Neutrophil (primary cell): ENCODE results near the gene PPARG.

Experiments used
- H3K27ac ChIP-seq: fragments of 200-600 bp; sonication (generic); 2 replicates; pipeline ENCODE4 v1.5.1; 2016; ENCODE audit warnings: mild to moderate bottlenecking, moderate library complexity
- H3K27me3 ChIP-seq: fragments of 200-600 bp; sonication (generic); 2 replicates; pipeline ENCODE4 v1.6.0; 2016; ENCODE audit warnings: mild to moderate bottlenecking
- H3K36me3 ChIP-seq: fragments of 200-600 bp; sonication (generic); 2 replicates; pipeline ENCODE4 v1.5.1; 2017
- H3K4me1 ChIP-seq, 2 experiments: fragments of 200-600 bp in 1 of 2; sonication (generic) in 1 of 2; 1 replicate in 1 of 2; 2 replicates in 1 of 2; pipeline versions ENCODE4 v1.5.1 to v1.6.1; 2013 to 2016; ENCODE audit warnings: low read depth in 1 of 2, low read length in 1 of 2, mild to moderate bottlenecking in 1 of 2, moderate library complexity in 1 of 2; ENCODE audit not compliant: control insufficient read depth in 1 of 2, insufficient read depth in 1 of 2
- H3K4me3 ChIP-seq, 2 experiments: fragments of 200-600 bp in 1 of 2; sonication (generic) in 1 of 2; 1 replicate in 1 of 2; 2 replicates in 1 of 2; pipeline ENCODE4 v1.5.1; 2013 to 2016; ENCODE audit warnings: low read depth in 1 of 2, low read length in 1 of 2, mild to moderate bottlenecking in 1 of 2, moderate library complexity in 1 of 2
- H3K9me3 ChIP-seq: fragments of 200-600 bp; sonication (generic); 2 replicates; pipeline ENCODE4 v1.5.1; 2016
- TF ChIP-seq, protein P1 (sequence below): fragments of 200-600 bp; sonication (generic); IDR thresholded peaks from 2 replicates; pipeline ENCODE4 v1.5.1; 2016; ENCODE audit warnings: antibody characterized with exemption

The PPARG gene

DNA sequence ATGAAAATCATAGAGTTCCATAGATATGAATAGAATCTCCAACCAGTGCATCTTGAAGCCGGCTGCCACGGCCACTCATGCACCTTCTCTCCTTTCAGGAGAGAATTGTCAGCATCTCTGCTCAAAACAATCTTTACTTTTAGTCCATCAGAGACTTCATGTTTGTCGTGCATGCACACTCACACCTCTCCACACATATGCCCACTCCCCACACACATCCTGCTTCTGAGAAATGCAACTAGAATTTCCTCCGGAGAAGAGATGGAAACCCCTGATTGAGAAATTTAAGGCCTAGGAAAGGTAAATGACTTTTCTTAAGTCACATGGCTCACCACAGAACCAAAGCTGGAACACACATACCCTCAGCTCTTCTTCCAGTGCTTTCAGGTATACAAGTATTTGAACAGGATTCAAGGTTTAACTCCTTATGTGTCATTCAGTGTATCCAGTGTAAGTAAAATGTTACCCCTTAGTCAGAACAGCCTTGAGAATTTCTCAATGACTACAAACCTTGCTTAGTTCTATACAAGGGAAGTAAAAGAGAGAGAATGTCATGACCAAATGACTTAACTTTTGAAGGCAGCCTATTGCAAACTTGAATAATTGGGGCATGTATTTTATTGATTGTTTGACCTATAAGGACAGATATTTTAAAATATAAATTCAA is 126.3 kb downstream of the PPARG start:
- no peaks in the 10 kb centered on the region for H3K36me3 ChIP-seq

DNA sequence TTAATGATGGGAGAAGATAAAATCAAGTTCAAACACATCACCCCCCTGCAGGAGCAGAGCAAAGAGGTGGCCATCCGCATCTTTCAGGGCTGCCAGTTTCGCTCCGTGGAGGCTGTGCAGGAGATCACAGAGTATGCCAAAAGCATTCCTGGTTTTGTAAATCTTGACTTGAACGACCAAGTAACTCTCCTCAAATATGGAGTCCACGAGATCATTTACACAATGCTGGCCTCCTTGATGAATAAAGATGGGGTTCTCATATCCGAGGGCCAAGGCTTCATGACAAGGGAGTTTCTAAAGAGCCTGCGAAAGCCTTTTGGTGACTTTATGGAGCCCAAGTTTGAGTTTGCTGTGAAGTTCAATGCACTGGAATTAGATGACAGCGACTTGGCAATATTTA is 127.9 kb downstream of the PPARG start:
- Histone ChIP-seq H3K36me3 (no peaks in the 10 kb centered on the region), H3K27me3 (peaks cover 49% of the 10 kb centered on the region), H3K9me3 (no peaks in the 10 kb centered on the region), H3K4me3 (no peak overlapping the region), H3K4me1 (peaks cover 0 to 5% of the 10 kb centered on the region in 2 experiments), H3K27ac (no peak overlapping the region)
- TF ChIP-seq, protein P1, sequence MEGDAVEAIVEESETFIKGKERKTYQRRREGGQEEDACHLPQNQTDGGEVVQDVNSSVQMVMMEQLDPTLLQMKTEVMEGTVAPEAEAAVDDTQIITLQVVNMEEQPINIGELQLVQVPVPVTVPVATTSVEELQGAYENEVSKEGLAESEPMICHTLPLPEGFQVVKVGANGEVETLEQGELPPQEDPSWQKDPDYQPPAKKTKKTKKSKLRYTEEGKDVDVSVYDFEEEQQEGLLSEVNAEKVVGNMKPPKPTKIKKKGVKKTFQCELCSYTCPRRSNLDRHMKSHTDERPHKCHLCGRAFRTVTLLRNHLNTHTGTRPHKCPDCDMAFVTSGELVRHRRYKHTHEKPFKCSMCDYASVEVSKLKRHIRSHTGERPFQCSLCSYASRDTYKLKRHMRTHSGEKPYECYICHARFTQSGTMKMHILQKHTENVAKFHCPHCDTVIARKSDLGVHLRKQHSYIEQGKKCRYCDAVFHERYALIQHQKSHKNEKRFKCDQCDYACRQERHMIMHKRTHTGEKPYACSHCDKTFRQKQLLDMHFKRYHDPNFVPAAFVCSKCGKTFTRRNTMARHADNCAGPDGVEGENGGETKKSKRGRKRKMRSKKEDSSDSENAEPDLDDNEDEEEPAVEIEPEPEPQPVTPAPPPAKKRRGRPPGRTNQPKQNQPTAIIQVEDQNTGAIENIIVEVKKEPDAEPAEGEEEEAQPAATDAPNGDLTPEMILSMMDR, result no peak

More for the DNA sequence above, 126.3 kb downstream of the PPARG start:
- TF ChIP-seq, protein P1, result no peak
- no peaks in the 10 kb centered on the region for H3K9me3 ChIP-seq
- H3K4me3 ChIP-seq, result no peak overlapping the region
- peaks cover 47% of the 10 kb centered on the region for H3K27me3 ChIP-seq
- H3K27ac ChIP-seq, result no peak overlapping the region
- peaks cover 0 to 5% of the 10 kb centered on the region in 2 experiments for H3K4me1 ChIP-seq

DNA sequence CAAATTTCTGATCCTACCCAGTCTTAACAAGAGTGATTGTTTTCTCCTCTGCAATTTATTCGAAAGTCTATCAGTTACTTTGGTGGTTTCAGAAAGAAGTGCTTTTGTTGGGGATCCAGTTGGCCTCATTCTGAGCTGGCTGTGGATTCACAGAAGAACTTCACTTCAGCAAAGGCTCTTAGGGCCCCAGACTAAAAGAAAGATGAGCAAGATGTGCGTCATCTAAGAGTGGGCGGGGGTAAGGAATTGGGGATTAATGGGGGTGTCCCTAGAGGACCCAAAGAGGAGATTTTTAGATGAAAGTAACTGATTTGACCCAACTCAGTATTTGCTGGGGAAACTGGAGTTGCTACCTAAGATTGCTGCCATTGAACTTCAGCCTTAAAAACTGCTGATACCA is 131.5 kb downstream of the PPARG start:
- Histone ChIP-seq H3K4me1 (peaks cover 0 to under 1% of the 10 kb centered on the region in 2 experiments), H3K4me3 (no peak overlapping the region), H3K9me3 (no peaks in the 10 kb centered on the region), H3K27me3 (peaks cover 50% of the 10 kb centered on the region), H3K27ac (no peak overlapping the region), H3K36me3 (no peaks in the 10 kb centered on the region)
- TF ChIP-seq, protein P1, result no peak

DNA sequence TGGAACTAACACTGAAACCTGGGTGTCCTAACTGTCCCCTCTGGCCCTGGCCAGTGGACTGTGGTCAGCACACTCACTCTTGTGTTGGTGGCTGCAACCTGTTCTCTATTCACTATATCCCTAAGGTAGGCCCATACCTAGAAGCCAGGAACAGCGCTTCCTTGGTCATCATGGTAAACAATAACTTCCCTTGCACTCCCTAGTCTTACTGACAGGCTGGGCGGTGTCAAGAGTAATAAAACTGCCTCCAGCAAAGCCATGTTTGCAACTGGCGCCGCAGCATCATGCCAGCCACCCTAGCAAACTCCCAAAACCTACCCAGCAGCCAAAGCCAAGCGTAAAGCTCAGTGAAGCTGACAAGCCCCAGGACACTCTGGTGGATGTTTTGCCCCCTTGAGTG is 132.3 kb downstream of the PPARG start:
- TF ChIP-seq, protein P1, result no peak
- Histone ChIP-seq H3K4me1 (peaks cover 0 to 1% of the 10 kb centered on the region in 2 experiments), H3K27me3 (peaks cover 51% of the 10 kb centered on the region), H3K4me3 (no peak overlapping the region), H3K9me3 (no peaks in the 10 kb centered on the region), H3K36me3 (no peaks in the 10 kb centered on the region), H3K27ac (no peak overlapping the region)

DNA sequence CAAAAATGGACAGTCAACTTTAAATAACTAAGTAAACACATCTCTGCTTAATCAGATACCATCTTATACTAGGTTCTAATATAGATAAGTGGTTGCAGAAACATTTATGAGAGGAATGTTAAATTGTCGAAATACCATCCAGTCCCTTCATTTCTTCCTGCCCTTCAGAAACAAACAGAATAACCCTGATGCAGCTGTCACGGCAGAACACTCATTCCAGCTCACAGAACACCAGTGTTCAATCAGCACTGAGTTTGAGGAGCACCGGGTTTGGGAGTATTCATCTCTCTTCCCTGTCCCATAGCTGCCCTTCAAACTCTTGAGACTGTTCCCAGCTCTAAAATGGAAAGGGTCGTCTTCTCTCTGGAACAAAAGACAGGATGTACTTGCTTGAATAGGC is 134.3 kb downstream of the PPARG start:
- Histone ChIP-seq H3K27ac (no peak overlapping the region), H3K4me3 (no peak overlapping the region), H3K4me1 (peaks cover 20 to 21% of the 10 kb centered on the region in 2 experiments), H3K27me3 (peaks cover 51% of the 10 kb centered on the region), H3K36me3 (no peaks in the 10 kb centered on the region), H3K9me3 (no peaks in the 10 kb centered on the region)
- TF ChIP-seq, protein P1, result no peak
